ENCODE data around the gene VEZF1. TPM values are rescaled to one million over a fixed set of nuclear protein-coding genes. Genes with fewer than 3 reads are reported as not detected.

Gene VEZF1
- total and polyA plus RNA-seq, 2 donors (not counting 1 experiment from before 2014, with no cell fraction given): 14.7 to 75.9 TPM

DNA sequence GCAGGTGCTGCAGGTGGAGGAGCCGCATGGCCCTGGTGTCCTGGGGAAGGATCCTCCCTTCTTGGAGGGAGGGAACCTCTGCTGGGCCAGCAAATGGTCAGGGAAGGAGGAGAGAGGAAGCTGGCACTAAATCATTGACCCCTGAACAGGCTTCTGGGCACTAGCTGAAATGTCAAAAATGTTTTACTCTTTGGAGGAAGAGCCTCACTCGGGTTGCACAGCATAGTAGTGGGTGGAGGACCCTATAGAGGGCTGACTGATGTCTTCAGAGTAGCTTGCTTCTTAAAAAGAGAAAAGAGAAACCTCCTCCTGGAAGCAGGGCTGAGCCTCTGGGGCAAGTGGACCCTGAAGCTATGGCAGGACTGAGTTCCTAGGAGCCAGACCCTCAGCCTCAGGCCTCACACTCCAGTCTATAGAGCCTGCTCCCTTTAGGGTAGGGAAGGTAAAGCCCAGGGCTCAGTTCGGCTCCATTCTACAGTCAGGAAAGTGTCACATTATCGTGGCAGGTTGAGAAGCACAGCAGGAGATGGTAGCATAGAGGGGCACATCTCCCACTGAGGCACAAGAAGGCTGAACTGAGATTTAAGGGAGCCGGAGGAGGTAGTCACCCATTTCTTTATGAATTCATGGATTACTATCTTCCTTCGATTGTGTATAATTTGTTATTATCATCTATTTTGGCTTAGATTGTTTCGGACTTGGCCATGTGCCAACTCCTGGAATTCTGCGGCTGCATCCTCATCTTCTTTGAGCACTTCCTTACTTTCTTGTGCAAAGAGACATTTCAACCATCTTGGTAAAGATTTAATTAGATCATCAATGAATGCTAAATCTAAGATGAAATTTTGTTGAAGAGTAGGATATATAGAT, 25.5 kb downstream of the VEZF1 start:
- Mint-ChIP-seq H3K9me3 (ENCODE audit: insufficient read depth) (no peaks in the 10 kb centered on the region), H3K4me1 (peaks cover under 1% of the 10 kb centered on the region), H3K27ac (no peak overlapping the region), H3K27me3 (peaks cover 58% of the 10 kb centered on the region), H3K4me3 (no peak overlapping the region)
- H3K4me2 ChIP-seq (replicated peaks; ENCODE audit: low read depth, low read length, poor library complexity, severe bottlenecking): no peak overlapping the region
- H3K4me1 ChIP-seq (ENCODE audit: control insufficient read depth in 2 of 2, insufficient read depth in 2 of 2, low read length in 2 of 2): no peaks in the 10 kb centered on the region
- no peak for DNase-seq
- ATAC-seq (ENCODE audit: low read depth): no peak
- no peaks in the 10 kb centered on the region for H3K79me2 ChIP-seq (ENCODE audit: control insufficient read depth, insufficient read depth, low read length)
- 93% methylated on average over 2 of the region's 8 CpGs for WGBS (ENCODE audit: insufficient coverage)
- peaks cover 0 to 59% (median 20%) of the 10 kb centered on the region in 4 experiments for H3K27me3 ChIP-seq (replicated peaks in 1 of 4; ENCODE audit: control extremely low read depth in 1 of 4, control insufficient read depth in 3 of 4, insufficient read depth in 4 of 4, low read length in 3 of 4)
- H3K36me3 ChIP-seq (replicated peaks in 1 of 2; ENCODE audit: control extremely low read depth in 1 of 2, control insufficient read depth in 1 of 2, extremely low read depth in 1 of 2, insufficient read depth in 2 of 2, low read length in 1 of 2): no peaks in the 10 kb centered on the region
- no peak overlapping the region for H3K4me3 ChIP-seq (ENCODE audit: control extremely low read depth in 1 of 5, extremely low read depth in 1 of 5, insufficient read depth in 1 of 5, low read depth in 2 of 5, low read length in 4 of 5)
- intact Hi-C loops (cut with micrococcal nuclease): no loop called here
- H2AFZ ChIP-seq (ENCODE audit: insufficient read depth, low read depth, low read length, poor library complexity, severe bottlenecking): no peak overlapping the region
- TF ChIP-seq, protein P1, sequence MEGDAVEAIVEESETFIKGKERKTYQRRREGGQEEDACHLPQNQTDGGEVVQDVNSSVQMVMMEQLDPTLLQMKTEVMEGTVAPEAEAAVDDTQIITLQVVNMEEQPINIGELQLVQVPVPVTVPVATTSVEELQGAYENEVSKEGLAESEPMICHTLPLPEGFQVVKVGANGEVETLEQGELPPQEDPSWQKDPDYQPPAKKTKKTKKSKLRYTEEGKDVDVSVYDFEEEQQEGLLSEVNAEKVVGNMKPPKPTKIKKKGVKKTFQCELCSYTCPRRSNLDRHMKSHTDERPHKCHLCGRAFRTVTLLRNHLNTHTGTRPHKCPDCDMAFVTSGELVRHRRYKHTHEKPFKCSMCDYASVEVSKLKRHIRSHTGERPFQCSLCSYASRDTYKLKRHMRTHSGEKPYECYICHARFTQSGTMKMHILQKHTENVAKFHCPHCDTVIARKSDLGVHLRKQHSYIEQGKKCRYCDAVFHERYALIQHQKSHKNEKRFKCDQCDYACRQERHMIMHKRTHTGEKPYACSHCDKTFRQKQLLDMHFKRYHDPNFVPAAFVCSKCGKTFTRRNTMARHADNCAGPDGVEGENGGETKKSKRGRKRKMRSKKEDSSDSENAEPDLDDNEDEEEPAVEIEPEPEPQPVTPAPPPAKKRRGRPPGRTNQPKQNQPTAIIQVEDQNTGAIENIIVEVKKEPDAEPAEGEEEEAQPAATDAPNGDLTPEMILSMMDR (IDR thresholded peaks at IDR 0.05): no peak
- no peak for TF ChIP-seq EZH2 (IDR thresholded peaks at IDR 0.05; ENCODE audit: borderline replicate concordance, insufficient read depth, low read depth, low read length, poor library complexity, severe bottlenecking)
- no peaks in the 10 kb centered on the region for H3K9me3 ChIP-seq (ENCODE audit: control extremely low read depth in 1 of 3, control insufficient read depth in 2 of 3, insufficient read depth in 1 of 3, low read length in 2 of 3)
- H3K27ac ChIP-seq (ENCODE audit: low read length in 2 of 2): no peak overlapping the region
- ChIA-PET POLR2A (no interaction called here), CTCF (interaction anchor here (1.3 kb wide), 1 partner anchor 37 kb away, joined by 5 read pairs; no protein-coding TSS in a partner anchor)
- H4K20me1 ChIP-seq (ENCODE audit: control insufficient read depth, insufficient read depth, low read length, poor library complexity, severe bottlenecking): no peaks in the 10 kb centered on the region
- no peak overlapping the region for H3K9ac ChIP-seq (ENCODE audit: low read length)

GRCh38 chr17:57959929-57960328, 28.1 kb downstream of the VEZF1 start:
- H3K4me1 ChIP-seq (ENCODE audit: control insufficient read depth in 2 of 2, insufficient read depth in 2 of 2, low read length in 2 of 2): peaks cover 16 to 17% of the 10 kb centered on the region in 2 donors
- DNase-seq (no peak), ATAC-seq (ENCODE audit: low read depth) (no peak)
- no peaks in the 10 kb centered on the region for H3K36me3 ChIP-seq (replicated peaks in 1 of 2; ENCODE audit: control extremely low read depth in 1 of 2, control insufficient read depth in 1 of 2, extremely low read depth in 1 of 2, insufficient read depth in 2 of 2, low read length in 1 of 2)
- peaks cover 17% of the 10 kb centered on the region for H4K20me1 ChIP-seq (ENCODE audit: control insufficient read depth, insufficient read depth, low read length, poor library complexity, severe bottlenecking)
- Mint-ChIP-seq H3K27me3 (peaks cover 63% of the 10 kb centered on the region), H3K4me3 (no peak overlapping the region), H3K9me3 (ENCODE audit: insufficient read depth) (no peaks in the 10 kb centered on the region), H3K27ac (no peak overlapping the region), H3K4me1 (peaks cover 19% of the 10 kb centered on the region)
- no peak overlapping the region for H3K27ac ChIP-seq (ENCODE audit: low read length in 2 of 2)
- TF ChIP-seq, protein P1 (IDR thresholded peaks at IDR 0.05): no peak
- TF ChIP-seq EZH2 (IDR thresholded peaks at IDR 0.05; ENCODE audit: borderline replicate concordance, insufficient read depth, low read depth, low read length, poor library complexity, severe bottlenecking): no peak
- no peak overlapping the region for H3K4me2 ChIP-seq (replicated peaks; ENCODE audit: low read depth, low read length, poor library complexity, severe bottlenecking)
- 92% methylated on average over 3 of the region's 6 CpGs for WGBS (ENCODE audit: insufficient coverage)
- CTCF ChIA-PET: interaction anchor here (0.6 to 1.2 kb wide), 3 partner anchors 13 to 36 kb away, joined by 3 to 4 read pairs (median 3); no protein-coding TSS in a partner anchor
- H3K4me3 ChIP-seq (ENCODE audit: control extremely low read depth in 1 of 5, extremely low read depth in 1 of 5, insufficient read depth in 1 of 5, low read depth in 2 of 5, low read length in 4 of 5): no peak overlapping the region
- POLR2A ChIA-PET: no interaction called here
- H3K27me3 ChIP-seq (replicated peaks in 1 of 4; ENCODE audit: control extremely low read depth in 1 of 4, control insufficient read depth in 3 of 4, insufficient read depth in 4 of 4, low read length in 3 of 4): peaks cover 0 to 65% (median 28%) of the 10 kb centered on the region in 4 experiments
- H3K9me3 ChIP-seq (ENCODE audit: control extremely low read depth in 1 of 3, control insufficient read depth in 2 of 3, insufficient read depth in 1 of 3, low read length in 2 of 3): peaks cover 0 to 4% (median 0%) of the 10 kb centered on the region in 3 donors
- H2AFZ ChIP-seq (ENCODE audit: insufficient read depth, low read depth, low read length, poor library complexity, severe bottlenecking): no peak overlapping the region
- H3K79me2 ChIP-seq (ENCODE audit: control insufficient read depth, insufficient read depth, low read length): no peaks in the 10 kb centered on the region
- H3K9ac ChIP-seq (ENCODE audit: low read length): no peak overlapping the region
- intact Hi-C loops (cut with micrococcal nuclease): no loop called here

Data from B cell (primary cell).